ENCODE measurements around the gene S100A7A. TPM values are rescaled to one million over a fixed set of nuclear protein-coding genes. Genes with fewer than 3 reads are reported as not detected.
"Not testable (repeated sequence)": the region's sequence is repeated elsewhere in the genome, so short reads cannot be mapped to it uniquely, and the experiment has no call there.

S100A7A gene
- total RNA-seq, 1 donor from 2014 or later: not detected

- DNase-seq (ENCODE audit: low spot score in 2 of 2) (no peak), FAIRE-seq (no peak)
These were observed 21.9 kb upstream of the S100A7A start for GRCh38 chr1:153394391-153394790.

DNA sequence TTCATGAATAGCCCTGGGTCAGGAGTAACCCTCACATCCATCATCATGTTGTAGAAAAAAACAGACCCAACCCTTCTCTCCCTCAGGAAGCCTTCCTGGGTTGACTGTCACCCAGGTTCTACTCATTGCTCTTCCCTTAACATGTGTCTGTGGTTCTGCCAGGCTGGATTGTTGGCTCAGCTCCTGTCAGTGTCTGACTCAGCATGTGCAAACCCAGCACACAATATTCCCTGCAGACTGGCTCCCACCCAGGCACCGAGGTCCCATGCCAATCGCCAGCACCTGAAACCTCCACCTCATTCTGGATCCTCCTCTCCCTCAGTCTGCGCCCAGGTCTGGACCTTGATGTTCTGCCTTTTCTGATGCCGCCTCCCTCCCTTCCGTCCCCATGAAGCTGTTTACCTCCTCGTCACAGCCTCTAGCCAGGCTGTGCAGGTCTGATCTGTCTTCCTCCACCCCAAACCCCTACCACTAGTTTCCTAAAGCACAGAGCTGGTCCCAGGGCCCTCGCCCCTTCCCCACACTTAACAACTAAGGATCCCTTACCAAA is 21.1 kb upstream of the S100A7A start:
- FAIRE-seq (no peak), DNase-seq (ENCODE audit: low spot score in 2 of 2) (no peak)

DNA sequence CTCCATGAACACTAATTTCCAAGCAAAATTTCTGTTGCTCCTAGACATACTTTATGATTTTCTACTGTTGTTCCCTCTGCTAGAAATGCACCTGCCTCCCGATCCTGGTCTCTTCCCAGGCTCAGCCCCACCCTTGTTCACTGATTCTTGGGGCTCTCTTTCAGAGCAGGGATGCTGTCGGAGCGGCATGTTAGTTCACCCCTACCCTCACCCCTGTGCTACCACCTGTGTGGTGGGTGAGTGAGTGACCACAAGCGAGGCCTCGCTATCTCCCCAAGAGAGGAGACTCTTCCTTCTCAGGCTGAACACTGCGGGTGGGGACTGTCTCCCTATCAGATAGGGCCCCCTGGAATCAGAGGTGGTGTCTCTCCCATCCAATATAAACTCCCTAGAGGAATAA is 20.5 kb upstream of the S100A7A start:
- DNase-seq (ENCODE audit: low spot score in 2 of 2): no peak
- no peak for FAIRE-seq

- FAIRE-seq (no peak), DNase-seq (ENCODE audit: low spot score in 2 of 2) (no peak)
These were observed 19.9 kb upstream of the S100A7A start for GRCh38 chr1:153396461-153396860.

DNA sequence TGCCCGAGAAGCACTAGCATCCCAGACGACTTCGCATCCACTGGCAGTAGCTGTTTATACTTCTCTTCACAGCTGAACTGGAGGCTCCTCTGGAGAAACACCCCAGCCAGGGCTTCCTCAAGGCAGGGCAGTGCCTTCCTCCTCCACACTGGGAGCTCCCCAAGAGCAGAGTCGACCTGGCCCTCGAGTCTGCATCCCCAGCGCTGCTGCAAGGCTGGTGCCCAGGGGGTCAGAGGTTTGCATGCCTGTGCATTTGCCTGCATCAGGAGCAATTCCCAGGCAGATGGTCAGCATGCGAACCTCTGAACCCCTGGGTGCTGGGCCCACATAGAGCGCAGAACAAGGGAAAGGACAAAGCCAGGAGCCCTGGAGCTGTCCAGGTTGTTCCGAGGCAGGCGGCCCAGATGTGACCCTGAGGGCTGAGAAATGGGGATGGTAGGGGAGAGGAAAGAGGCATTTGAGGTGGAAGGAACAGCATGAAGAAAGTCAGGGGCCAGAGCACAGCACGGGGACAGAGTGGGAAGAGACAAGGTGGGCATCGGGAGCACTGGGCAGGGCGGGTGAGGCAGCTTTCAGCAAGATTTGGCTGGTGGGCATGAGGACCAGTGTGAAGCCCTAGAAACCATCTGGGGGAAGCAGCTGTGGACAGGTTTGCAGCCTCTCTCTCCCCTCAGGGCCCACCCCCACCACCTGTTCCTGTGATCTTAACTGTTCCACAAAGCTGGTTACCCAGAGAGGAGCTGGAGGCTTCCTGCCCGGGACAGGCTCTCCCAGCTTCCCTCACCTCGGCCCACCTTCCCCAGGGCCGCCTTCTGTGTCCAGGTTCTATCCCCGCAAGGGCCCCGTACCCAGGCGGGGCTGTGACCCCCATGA is 19.0 kb upstream of the S100A7A start:
- DNase-seq (ENCODE audit: low spot score in 2 of 2) (no peak), FAIRE-seq (no peak)

DNA sequence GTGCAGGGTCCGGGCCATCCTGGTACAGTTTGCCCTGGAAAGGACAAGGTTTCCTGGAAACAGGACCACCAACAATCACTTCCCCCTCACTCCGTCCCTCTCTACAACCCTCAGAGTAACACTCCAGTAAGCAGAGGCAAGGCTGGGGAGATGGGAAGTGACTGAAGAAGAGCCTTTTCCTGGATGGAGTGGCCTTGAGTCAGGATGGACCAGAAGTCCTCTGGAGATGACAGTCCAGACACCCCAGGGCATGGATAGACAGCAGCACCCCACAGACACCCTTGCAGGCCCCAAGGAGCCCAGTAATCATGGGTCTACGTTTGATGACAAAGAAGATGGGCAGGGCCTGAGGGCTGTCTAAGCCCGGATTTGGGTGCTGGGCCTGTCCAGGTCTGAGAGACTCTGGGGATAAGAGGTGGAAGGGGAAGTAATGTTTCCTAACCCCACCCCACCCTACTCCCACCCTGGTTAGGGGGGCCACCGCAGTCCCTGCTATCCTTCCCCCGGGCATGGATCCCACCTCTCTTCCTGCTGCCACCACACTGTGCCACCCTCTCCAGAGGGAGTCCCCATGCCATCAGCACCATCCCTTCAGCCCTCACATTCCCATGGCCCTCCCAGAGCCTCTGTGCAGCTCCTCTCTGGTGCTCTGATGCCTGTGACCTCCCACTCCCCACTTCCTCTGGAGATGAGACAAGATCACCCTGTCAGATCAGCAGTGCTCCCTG is 18.2 kb upstream of the S100A7A start:
- FAIRE-seq: no peak

GRCh38 chr1:153399401-153400055 is 16.8 kb upstream of the S100A7A start:
- DNase-seq (ENCODE audit: low spot score in 2 of 2): no peak
- FAIRE-seq: no peak

More for the DNA sequence above, 18.2 kb upstream of the S100A7A start:
- no peak for DNase-seq (ENCODE audit: low spot score in 2 of 2)

GRCh38 chr1:153400244-153400643 is 16.1 kb upstream of the S100A7A start:
- FAIRE-seq (no peak), DNase-seq (ENCODE audit: low spot score in 2 of 2) (no peak)

DNA sequence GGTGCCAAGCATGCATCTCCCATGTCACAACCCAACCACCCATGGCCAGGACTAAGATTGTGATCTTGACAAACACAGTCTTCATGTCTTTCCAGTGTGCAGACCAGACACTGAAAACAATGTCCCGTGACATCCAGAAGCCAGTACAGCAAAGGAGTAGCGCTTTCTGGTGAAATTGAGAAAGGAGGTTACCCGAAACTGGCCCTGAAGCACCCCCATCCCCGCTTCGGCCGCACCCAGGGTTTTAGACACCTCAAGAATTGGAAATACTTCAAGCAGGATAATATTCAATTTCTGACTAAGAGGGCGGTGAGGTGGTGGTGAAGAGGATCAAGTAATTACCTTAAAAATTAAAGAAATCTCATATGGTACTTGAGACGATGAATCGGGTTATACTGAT is 14.9 kb upstream of the S100A7A start:
- DNase-seq (ENCODE audit: low spot score in 2 of 2) (no peak), FAIRE-seq (no peak)

DNA sequence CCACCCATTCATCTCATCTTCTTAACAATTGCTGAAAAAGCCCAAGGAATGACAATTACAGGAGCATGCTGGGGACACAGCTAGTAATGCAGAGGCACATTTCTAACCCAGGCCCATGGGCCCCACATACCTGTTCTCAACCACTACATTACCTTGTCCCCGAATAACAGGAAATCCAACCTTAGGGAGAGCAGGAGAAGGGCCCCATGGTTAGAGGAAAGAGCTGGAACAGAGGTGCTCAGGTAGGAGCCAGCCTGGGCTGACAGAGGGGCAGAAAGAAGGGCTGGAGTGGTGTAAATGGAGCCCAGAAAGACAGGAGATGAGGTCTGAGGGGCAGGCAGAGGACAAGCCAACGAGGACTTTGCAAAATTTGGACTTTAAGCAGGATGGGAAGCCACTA is 14.1 kb upstream of the S100A7A start:
- FAIRE-seq (no peak), DNase-seq (ENCODE audit: low spot score in 2 of 2) (no peak)

DNA sequence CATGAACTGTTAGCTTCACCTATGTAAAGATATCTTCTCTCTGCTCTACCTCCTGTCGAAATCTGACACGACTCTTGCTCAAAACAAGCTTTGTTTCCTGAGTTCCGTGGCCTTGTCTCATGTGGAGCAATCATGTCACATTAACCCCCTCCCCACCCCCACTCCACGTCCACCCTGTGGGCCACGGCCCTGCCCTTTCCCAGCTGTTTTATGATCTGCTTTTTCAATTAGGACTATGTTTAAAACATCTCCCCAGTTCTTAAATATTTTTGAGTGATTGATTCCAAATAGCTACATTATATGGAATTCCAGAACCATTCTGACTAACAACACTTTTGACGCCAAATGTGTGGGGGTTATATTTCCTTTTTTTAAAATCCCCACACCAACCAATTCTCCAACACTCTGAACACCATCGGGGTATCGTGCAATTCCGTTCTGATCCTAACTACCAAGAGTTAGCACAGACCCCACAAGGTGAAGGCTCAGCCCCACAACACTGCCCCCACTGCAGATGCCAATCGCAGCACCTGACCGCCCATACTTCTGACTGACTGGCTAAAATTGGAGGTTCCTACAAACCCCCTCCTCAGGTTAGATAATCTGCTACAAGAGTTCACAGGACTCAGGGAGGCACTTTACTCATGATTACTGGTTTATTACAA is 12.8 kb upstream of the S100A7A start:
- FAIRE-seq (no peak), DNase-seq (ENCODE audit: low spot score in 2 of 2) (no peak)

- DNase-seq (ENCODE audit: low spot score in 2 of 2) (no peak), FAIRE-seq (no peak)
These were observed 12.2 kb upstream of the S100A7A start for GRCh38 chr1:153404086-153404635.

GRCh38 chr1:153404768-153405167 is 11.6 kb upstream of the S100A7A start:
- DNase-seq (ENCODE audit: low spot score in 2 of 2): no peak
- FAIRE-seq: no peak

GRCh38 chr1:153405825-153406599 is 10.3 kb upstream of the S100A7A start:
- DNase-seq (ENCODE audit: low spot score in 2 of 2); FAIRE-seq: not testable (repeated sequence)

DNA sequence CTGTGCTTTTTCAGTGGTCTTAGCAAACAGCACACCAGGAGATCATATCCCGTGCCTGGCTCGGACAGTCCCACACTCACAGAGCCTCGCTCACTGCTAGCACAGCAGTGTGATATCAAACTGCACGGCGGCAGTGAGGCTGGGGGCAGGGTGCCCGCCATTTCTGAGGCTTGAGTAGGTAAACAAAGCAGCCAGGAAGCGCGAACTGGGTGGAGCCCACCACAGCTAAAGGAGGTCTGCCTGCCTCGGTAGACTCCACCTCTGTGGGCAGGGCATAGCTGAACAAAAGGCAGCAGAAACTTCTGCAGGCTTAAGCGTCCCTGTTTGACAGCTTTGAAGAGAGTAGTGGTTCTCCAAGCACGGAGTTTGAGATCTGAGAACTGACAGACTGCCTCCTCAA is 9.0 kb upstream of the S100A7A start:
- not testable (repeated sequence) for DNase-seq (ENCODE audit: low spot score in 2 of 2); FAIRE-seq

DNA sequence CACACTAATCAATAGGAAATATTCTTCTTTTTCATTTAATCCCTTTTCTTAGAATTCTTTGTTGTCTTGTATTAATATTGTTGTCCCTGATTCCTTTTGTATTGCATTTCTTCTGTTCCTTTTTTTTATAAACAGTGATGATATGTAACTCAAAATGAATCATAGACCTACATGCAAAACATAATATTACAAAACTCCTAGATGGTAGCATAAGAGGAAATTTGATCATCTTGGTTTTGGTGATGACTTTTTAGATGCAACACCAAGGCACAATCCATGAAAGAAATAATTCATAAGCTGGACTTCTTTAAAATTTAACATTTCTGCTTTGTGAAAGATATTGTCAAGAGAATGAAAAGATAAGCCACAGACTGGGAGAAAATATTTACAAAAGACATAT is 2.4 kb upstream of the S100A7A start:
- FAIRE-seq; DNase-seq (ENCODE audit: low spot score in 2 of 2): not testable (repeated sequence)

GRCh38 chr1:153417136-153417888 is 992 bp downstream of the S100A7A start:
- DNase-seq (ENCODE audit: low spot score in 2 of 2) (no peak), FAIRE-seq (no peak)

- DNase-seq (ENCODE audit: low spot score in 2 of 2); FAIRE-seq: not testable (repeated sequence)
These were observed 2.6 kb downstream of the S100A7A start for GRCh38 chr1:153418758-153419435.
